HepG2 (cell line): ENCODE results near the gene SPRN. TPM values are rescaled to one million over a fixed set of nuclear protein-coding genes. Genes with fewer than 3 reads are reported as not detected.

Experiments
- ARNT2 ChIP-seq: sonication (generic); formaldehyde crosslinking; IDR thresholded peaks from 2 replicates; pipeline ENCODE4 v1.8.0; 2022; ENCODE audit warnings: mild to moderate bottlenecking, low read depth, missing genetic modification reagents, moderate library complexity
- CENPX ChIP-seq: sonication (generic); formaldehyde crosslinking; IDR thresholded peaks from 2 replicates; pipeline ENCODE4 v1.9.0; 2021; ENCODE audit warnings: mild to moderate bottlenecking, missing genetic modification reagents, moderate library complexity
- GMEB2 ChIP-seq: IDR thresholded peaks from 2 replicates; pipeline ENCODE4 v1.6.1; 2016; ENCODE audit warnings: missing biosample characterization, missing genetic modification reagents, low read depth
- HNRNPUL1 ChIP-seq: fragments of 200-400 bp; formaldehyde crosslinking; IDR thresholded peaks from 2 replicates; pipeline ENCODE4 v1.6.1; 2017; ENCODE audit warnings: low read depth, mild to moderate bottlenecking, low read length, moderate library complexity
- HOXA5 ChIP-seq: sonication (generic); formaldehyde crosslinking; IDR thresholded peaks from 2 replicates; pipeline ENCODE4 v1.4.0; 2020; ENCODE audit warnings: missing genetic modification reagents
- JUN ChIP-seq: sonication (generic); formaldehyde crosslinking; IDR thresholded peaks from 2 replicates; pipeline ENCODE4 v1.4.0; 2020; ENCODE audit warnings: mild to moderate bottlenecking, missing genetic modification reagents
- KDM5A ChIP-seq: fragments of 200-600 bp; sonication (generic); IDR thresholded peaks from 2 replicates; pipeline ENCODE4 v1.7.0; 2018; ENCODE audit warnings: antibody characterized with exemption, mild to moderate bottlenecking, low read length, borderline replicate concordance
- MBD4 ChIP-seq: IDR thresholded peaks from 2 replicates; pipeline ENCODE4 v1.6.1; 2012; ENCODE audit warnings: low read length, inconsistent platforms, borderline replicate concordance
- MED13 ChIP-seq: sonication (generic); formaldehyde crosslinking; IDR thresholded peaks from 2 replicates; pipeline ENCODE4 v1.5.0; 2020; ENCODE audit warnings: missing genetic modification reagents
- SSRP1 ChIP-seq: IDR thresholded peaks from 2 replicates; pipeline ENCODE4 v1.6.1; 2016; ENCODE audit warnings: control low read depth
- ZBTB3 ChIP-seq: sonication (generic); formaldehyde crosslinking; IDR thresholded peaks from 2 replicates; pipeline ENCODE4 v1.4.0; 2020; ENCODE audit warnings: low read depth, mild to moderate bottlenecking, moderate library complexity, missing genetic modification reagents, borderline replicate concordance
- ZFP36L1 ChIP-seq: sonication (generic); formaldehyde crosslinking; IDR thresholded peaks from 2 replicates; pipeline ENCODE4 v1.8.0; 2022; ENCODE audit warnings: mild to moderate bottlenecking, missing genetic modification reagents, moderate library complexity
- ZMAT3 ChIP-seq: sonication (generic); formaldehyde crosslinking; conservative IDR thresholded peaks from 2 replicates; pipeline ENCODE4 v1.7.0; 2021; ENCODE audit warnings: missing genetic modification reagents
- ZNF10 ChIP-seq: sonication (generic); formaldehyde crosslinking; IDR thresholded peaks from 2 replicates; pipeline ENCODE4 v1.4.0; 2020; ENCODE audit warnings: mild to moderate bottlenecking, low read depth, missing genetic modification reagents, borderline replicate concordance
- ZNF24 ChIP-seq: fragments of 450-650 bp; IDR thresholded peaks from 2 replicates; pipeline ENCODE4 v1.6.1; 2017; ENCODE audit warnings: antibody characterized with exemption, mild to moderate bottlenecking
- ZNF275 ChIP-seq: sonication (generic); formaldehyde crosslinking; IDR thresholded peaks from 2 replicates; pipeline ENCODE4 v1.8.0; 2022; ENCODE audit warnings: missing genetic modification reagents, mild to moderate bottlenecking, inconsistent platforms, borderline replicate concordance
- ZNF382 ChIP-seq: sonication (generic); formaldehyde crosslinking; IDR thresholded peaks from 2 replicates; pipeline ENCODE4 v1.5.0; 2020; ENCODE audit warnings: missing genetic modification reagents, mild to moderate bottlenecking, borderline replicate concordance
- ZNF597 ChIP-seq: sonication (generic); formaldehyde crosslinking; IDR thresholded peaks from 2 replicates; pipeline ENCODE4 v1.5.0; 2020; ENCODE audit warnings: missing genetic modification reagents
- ZNF605 ChIP-seq: sonication (generic); formaldehyde crosslinking; IDR thresholded peaks from 2 replicates; pipeline ENCODE4 v1.8.0; 2022; ENCODE audit warnings: mild to moderate bottlenecking, missing genetic modification reagents
- ZNF737 ChIP-seq: sonication (generic); formaldehyde crosslinking; IDR thresholded peaks from 2 replicates; pipeline ENCODE4 v1.5.0; 2020; ENCODE audit warnings: missing genetic modification reagents, mild to moderate bottlenecking, borderline replicate concordance
- ZNF766 ChIP-seq: sonication (generic); formaldehyde crosslinking; IDR thresholded peaks from 2 replicates; pipeline ENCODE4 v1.5.0; 2020; ENCODE audit warnings: missing genetic modification reagents, borderline replicate concordance
- ZNF788 ChIP-seq: sonication (generic); formaldehyde crosslinking; IDR thresholded peaks from 2 replicates; pipeline ENCODE4 v1.5.0; 2020; ENCODE audit warnings: mild to moderate bottlenecking, missing genetic modification reagents, borderline replicate concordance
- polyA plus RNA-seq, 8 experiments: library from polyadenylated mRNA; depleted of rRNA in 3 of 8; stranded (reverse) in 7 of 8; unstranded in 1 of 8; fragments of >200 nt; fragmentation: Illumina TruSeq in 4 of 8; extraction: Trizol in 4 of 8; gene quantifications; 2 replicates each; pipeline versions ENCODE4 v1.2.1 to v1.2.3, GENCODE V29; 2011 to 2016; ENCODE audit warnings: low read depth in 4 of 8, missing spikeins in 1 of 8, mixed read lengths in 1 of 8; ENCODE audit not compliant: insufficient read depth in 1 of 8
- total RNA-seq, 5 experiments: library from RNA; depleted of rRNA; stranded (reverse); fragments of >200 nt; fragmentation: Illumina TruSeq; extraction: Trizol; gene quantifications; 2 replicates each; pipeline ENCODE4 v1.2.3, GENCODE V29; 2016; ENCODE audit warnings: low read depth in 1 of 5

Gene SPRN
- total and polyA plus RNA-seq, 2 of the 13 experiments (the other 11 are each of a cell fraction or from before 2014, with no cell fraction given): not detected

DNA sequence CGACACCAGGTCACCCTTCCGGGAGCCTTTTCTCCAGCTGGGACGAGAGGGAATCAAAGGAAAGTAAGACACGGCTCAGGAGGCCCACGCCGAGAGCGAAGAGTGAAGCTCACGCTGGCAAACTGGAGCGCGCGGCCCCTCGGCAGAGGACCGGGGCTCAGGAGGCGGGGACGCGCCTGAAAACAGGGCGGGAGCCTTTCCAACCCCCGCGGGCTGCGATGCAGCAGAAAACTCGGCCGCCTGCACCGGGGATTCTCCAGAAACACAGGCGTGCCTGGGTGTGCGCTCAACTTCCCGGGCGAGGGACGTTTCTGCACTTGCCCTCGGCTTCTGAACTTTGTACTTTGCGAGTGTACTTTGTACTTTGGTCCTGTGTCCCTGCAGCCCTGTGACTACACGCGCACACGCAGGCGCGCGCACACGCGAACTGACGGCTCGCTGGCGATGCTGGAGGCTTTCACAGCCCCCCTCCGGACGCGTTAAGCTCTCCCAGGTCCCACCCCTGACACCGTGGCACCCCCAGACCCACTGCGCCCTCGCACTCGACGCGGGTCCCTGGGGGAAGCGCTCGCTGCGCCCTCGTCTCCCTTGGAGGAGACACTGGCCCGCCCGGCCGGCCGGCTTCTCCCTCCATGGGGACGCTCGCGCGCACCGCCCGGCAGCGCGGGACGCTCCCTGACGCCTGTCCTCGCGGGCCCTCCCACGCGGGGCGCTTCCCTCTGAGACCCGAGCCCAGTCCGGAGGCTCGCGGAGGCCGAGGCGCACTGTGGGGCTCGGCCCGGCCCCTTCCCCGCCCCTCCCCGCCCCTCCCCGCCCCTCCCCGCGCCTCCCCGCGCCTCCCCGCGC, 46.0 kb downstream of the SPRN start (continued):
- TF ChIP-seq ZNF597 (CRISPR knock-in tag): no peak
- TF ChIP-seq ZNF788 (CRISPR knock-in tag): peak; percentile 55; the same call in 1 of the 2 replicates
- TF ChIP-seq ZFP36L1 (CRISPR knock-in tag): 0 out of 2 replicates have a peak, but pooled peaks have one; percentile 43
- no peak for TF ChIP-seq ZNF24
- TF ChIP-seq JUN: 0 out of 2 replicates have a peak, but pooled peaks have one; percentile 14
- no peak; the same call in 1 of the 2 replicates for TF ChIP-seq ZNF766 (CRISPR knock-in tag)
- TF ChIP-seq ZMAT3: no peak; the same call in 1 of the 2 replicates
- TF ChIP-seq HNRNPUL1: no peak
- TF ChIP-seq ZNF737 (CRISPR knock-in tag): no peak
- TF ChIP-seq SSRP1 (CRISPR knock-in tag): no peak
- no peak for TF ChIP-seq ZNF382 (CRISPR knock-in tag)
- no peak for TF ChIP-seq MBD4
- no peak; the same call in 1 of the 2 replicates for TF ChIP-seq ZBTB3 (CRISPR knock-in tag)
- peak; percentile 52; the same call in 1 of the 2 replicates for TF ChIP-seq ARNT2 (CRISPR knock-in tag)
- no peak for TF ChIP-seq ZNF10 (CRISPR knock-in tag)
- TF ChIP-seq CENPX: no peak
- peak; percentile 47; the same call in 1 of the 2 replicates for TF ChIP-seq HOXA5 (CRISPR knock-in tag)
- no peak for TF ChIP-seq GMEB2
- TF ChIP-seq ZNF605: peak; percentile 52; the same call in 1 of the 2 replicates
- no peak for TF ChIP-seq MED13 (CRISPR knock-in tag)
- no peak for TF ChIP-seq KDM5A
- TF ChIP-seq ZNF275 (CRISPR knock-in tag): no peak; the same call in 1 of the 2 replicates
